NCI-H524 treated with DMSO at 0.1 percent for 48 hours (cell line): Measurements from ENCODE around the gene PCBP3.
"Not testable (repeated sequence)": the region's sequence is repeated elsewhere in the genome, so short reads cannot be mapped to it uniquely, and the experiment has no call there.

ENCODE experiments used
- DNase-seq: peaks from one replicate; lab custom pipeline; 2025; lab: John Stamatoyannopoulos, UW

Gene PCBP3

GRCh38 chr21:45845063-45845769 lies 201.7 kb downstream of the PCBP3 start:
- no peak for DNase-seq

GRCh38 chr21:45845770-45846090 lies 202.2 kb downstream of the PCBP3 start:
- DNase-seq = no peak

GRCh38 chr21:45846373-45847160 lies 203.0 kb downstream of the PCBP3 start:
- no peak for DNase-seq

GRCh38 chr21:45847870-45848269 lies 204.3 kb downstream of the PCBP3 start:
- no peak for DNase-seq

GRCh38 chr21:45848331-45848730 lies 204.8 kb downstream of the PCBP3 start:
- DNase-seq = no peak

GRCh38 chr21:45848805-45849204 lies 205.3 kb downstream of the PCBP3 start:
- no peak for DNase-seq

- DNase-seq = no peak
Observed at GRCh38 chr21:45849651-45850050, 206.1 kb downstream of the PCBP3 start.

GRCh38 chr21:45850181-45850580 lies 206.7 kb downstream of the PCBP3 start:
- no peak for DNase-seq

- not testable (repeated sequence) for DNase-seq
Observed at GRCh38 chr21:45852386-45852785, 208.9 kb downstream of the PCBP3 start.

GRCh38 chr21:45852886-45853400 lies 209.4 kb downstream of the PCBP3 start:
- no peak for DNase-seq

GRCh38 chr21:45853703-45854342 lies 210.3 kb downstream of the PCBP3 start:
- DNase-seq = no peak

- no peak for DNase-seq
Observed at GRCh38 chr21:45854690-45855247, 211.2 kb downstream of the PCBP3 start.

- DNase-seq = no peak
Observed at GRCh38 chr21:45855248-45855811, 211.8 kb downstream of the PCBP3 start.

- no peak for DNase-seq
Observed at GRCh38 chr21:45856442-45856841, 212.9 kb downstream of the PCBP3 start.

GRCh38 chr21:45856906-45857305 lies 213.4 kb downstream of the PCBP3 start:
- DNase-seq = no peak

GRCh38 chr21:45857761-45858160 lies 214.2 kb downstream of the PCBP3 start:
- no peak for DNase-seq

- no peak for DNase-seq
Observed at GRCh38 chr21:45858180-45858579, 214.7 kb downstream of the PCBP3 start.

- no peak for DNase-seq
Observed at GRCh38 chr21:45859041-45859761, 215.7 kb downstream of the PCBP3 start.

GRCh38 chr21:45859762-45860357 lies 216.3 kb downstream of the PCBP3 start:
- no peak for DNase-seq

- no peak for DNase-seq
Observed at GRCh38 chr21:45860493-45861155, 217.1 kb downstream of the PCBP3 start.
